GM21381 (cell line): ENCODE data around the gene TPPP3.

ENCODE experiments used
- ATAC-seq: cut with Tn5 transposase; IDR thresholded peaks from one replicate; pipeline ENCODE4 v1.9.1; 2021; ENCODE audit warnings: mild to moderate bottlenecking, moderate library complexity; ENCODE audit not compliant: unreplicated experiment

TPPP3 gene

GRCh38 chr16:67406111-67406971 lies 13.0 kb upstream of the TPPP3 start:
- ATAC-seq, result no peak

- ATAC-seq, result no peak
Measured at GRCh38 chr16:67405336-67405735, 12.0 kb upstream of the TPPP3 start.

GRCh38 chr16:67404740-67405226 lies 11.5 kb upstream of the TPPP3 start:
- ATAC-seq, result no peak

- ATAC-seq, result no peak
Measured at GRCh38 chr16:67403976-67404555, 10.8 kb upstream of the TPPP3 start.

- ATAC-seq, result no peak
Measured at GRCh38 chr16:67400901-67401300, 7.6 kb upstream of the TPPP3 start.

- no peak for ATAC-seq
Measured at GRCh38 chr16:67399749-67400704, 6.7 kb upstream of the TPPP3 start.

- ATAC-seq, result no peak
Measured at GRCh38 chr16:67399218-67399733, 6.0 kb upstream of the TPPP3 start.

GRCh38 chr16:67398546-67399217 lies 5.4 kb upstream of the TPPP3 start:
- no peak for ATAC-seq

GRCh38 chr16:67397812-67398545 lies 4.7 kb upstream of the TPPP3 start:
- ATAC-seq, result no peak

GRCh38 chr16:67397036-67397801 lies 3.9 kb upstream of the TPPP3 start:
- no peak for ATAC-seq

GRCh38 chr16:67396159-67397035 lies 3.1 kb upstream of the TPPP3 start:
- ATAC-seq, result no peak

- no peak for ATAC-seq
Measured at GRCh38 chr16:67395458-67396158, 2.3 kb upstream of the TPPP3 start.

- no peak for ATAC-seq
Measured at GRCh38 chr16:67395105-67395457, 1.8 kb upstream of the TPPP3 start.

GRCh38 chr16:67394155-67395104 lies 1.1 kb upstream of the TPPP3 start:
- ATAC-seq, result no peak

GRCh38 chr16:67393788-67394154 lies 473 bp upstream of the TPPP3 start:
- no peak for ATAC-seq

GRCh38 chr16:67392301-67393059 lies 818 bp downstream of the TPPP3 start:
- ATAC-seq, result no peak
